Retinal pigment epithelial cell (primary cell): ENCODE data around the gene PRKCH.

Experiments
- DNase-seq: peaks from one replicate; pipeline ENCODE4 v3.0.0-alpha.2; 2010; ENCODE audit warnings: low read depth
- H3K4me3 ChIP-seq: 2 replicates; pipeline ENCODE4 v1.5.1; 2011; ENCODE audit warnings: mild to moderate bottlenecking, low read length, control low read depth, moderate library complexity
- CTCF ChIP-seq: conservative IDR thresholded peaks from 2 replicates; pipeline ENCODE4 v1.5.1; 2011; ENCODE audit warnings: low read depth, low read length, control low read depth, inconsistent platforms

PRKCH gene

GRCh38 chr14:61335049-61335448 is 13.7 kb downstream of the PRKCH start:
- no peak for DNase-seq
- H3K4me3 ChIP-seq = no peak overlapping the region
- TF ChIP-seq CTCF = no peak

GRCh38 chr14:61335671-61336275 is 14.4 kb downstream of the PRKCH start:
- TF ChIP-seq CTCF = no peak
- no peak for DNase-seq
- H3K4me3 ChIP-seq = no peak overlapping the region

- H3K4me3 ChIP-seq = no peak overlapping the region
- no peak for DNase-seq
These were observed 16.5 kb downstream of the PRKCH start for GRCh38 chr14:61337893-61338292.

GRCh38 chr14:61338457-61338856 is 17.1 kb downstream of the PRKCH start:
- TF ChIP-seq CTCF = no peak
- DNase-seq = no peak
- no peak overlapping the region for H3K4me3 ChIP-seq

More at GRCh38 chr14:61337893-61338292, 16.5 kb downstream of the PRKCH start:
- TF ChIP-seq CTCF = no peak

GRCh38 chr14:61341275-61342206 is 20.2 kb downstream of the PRKCH start:
- no peak overlapping the region for H3K4me3 ChIP-seq
- DNase-seq = no peak
- no peak for TF ChIP-seq CTCF

- no peak overlapping the region for H3K4me3 ChIP-seq
- TF ChIP-seq CTCF = no peak
- no peak for DNase-seq
These were observed 21.1 kb downstream of the PRKCH start for GRCh38 chr14:61342486-61342885.

GRCh38 chr14:61342932-61343331 is 21.6 kb downstream of the PRKCH start:
- DNase-seq = no peak
- no peak for TF ChIP-seq CTCF
- H3K4me3 ChIP-seq = no peak overlapping the region
